SK-N-MC (cell line): ENCODE results near the gene SLC1A7.

Experiments used
- DNase-seq: peaks from one replicate; pipeline ENCODE4 v3.0.0-alpha.2; 2011; ENCODE audit warnings: low read depth, low spot score
- H3K27ac ChIP-seq: fragments of 200-600 bp; sonication (generic); 2 replicates; pipeline ENCODE4 v1.5.1; 2016; ENCODE audit warnings: mixed run types
- H3K36me3 ChIP-seq: fragments of 200-600 bp; sonication (generic); 2 replicates; pipeline ENCODE4 v1.6.1; 2017; ENCODE audit warnings: antibody characterized with exemption, low read length, mixed read lengths; ENCODE audit not compliant: insufficient read depth
- H3K4me3 ChIP-seq: fragments of 200-600 bp; sonication (generic); 2 replicates; pipeline ENCODE4 v1.5.1; 2016
- H3K9ac ChIP-seq: fragments of 200-600 bp; sonication (generic); 2 replicates; pipeline ENCODE4 v1.8.0; 2017; ENCODE audit warnings: mixed run types, mixed read lengths; ENCODE audit not compliant: insufficient read length
- H3K9me3 ChIP-seq: fragments of 200-600 bp; sonication (generic); 2 replicates; pipeline ENCODE4 v1.6.1; 2017; ENCODE audit warnings: low read depth, mild to moderate bottlenecking, antibody characterized with exemption, low read length, moderate library complexity, mixed read lengths
- EZH2 ChIP-seq: fragments of 200-600 bp; sonication (generic); IDR thresholded peaks from one replicate; pipeline ENCODE4 v1.6.1; 2017; ENCODE audit warnings: antibody characterized with exemption
- FOXP2 ChIP-seq: optimal IDR thresholded peaks from 2 replicates; pipeline ENCODE3; 2011; ENCODE audit warnings: mild to moderate bottlenecking, moderate library complexity; ENCODE audit not compliant: insufficient read depth; ENCODE audit errors: extremely low read length, control extremely low read depth
- POLR2AphosphoS5 ChIP-seq: IDR thresholded peaks from 2 replicates; pipeline ENCODE4 v1.6.1; 2012; ENCODE audit warnings: mild to moderate bottlenecking, low read depth, low read length, borderline replicate concordance

The SLC1A7 gene

DNA sequence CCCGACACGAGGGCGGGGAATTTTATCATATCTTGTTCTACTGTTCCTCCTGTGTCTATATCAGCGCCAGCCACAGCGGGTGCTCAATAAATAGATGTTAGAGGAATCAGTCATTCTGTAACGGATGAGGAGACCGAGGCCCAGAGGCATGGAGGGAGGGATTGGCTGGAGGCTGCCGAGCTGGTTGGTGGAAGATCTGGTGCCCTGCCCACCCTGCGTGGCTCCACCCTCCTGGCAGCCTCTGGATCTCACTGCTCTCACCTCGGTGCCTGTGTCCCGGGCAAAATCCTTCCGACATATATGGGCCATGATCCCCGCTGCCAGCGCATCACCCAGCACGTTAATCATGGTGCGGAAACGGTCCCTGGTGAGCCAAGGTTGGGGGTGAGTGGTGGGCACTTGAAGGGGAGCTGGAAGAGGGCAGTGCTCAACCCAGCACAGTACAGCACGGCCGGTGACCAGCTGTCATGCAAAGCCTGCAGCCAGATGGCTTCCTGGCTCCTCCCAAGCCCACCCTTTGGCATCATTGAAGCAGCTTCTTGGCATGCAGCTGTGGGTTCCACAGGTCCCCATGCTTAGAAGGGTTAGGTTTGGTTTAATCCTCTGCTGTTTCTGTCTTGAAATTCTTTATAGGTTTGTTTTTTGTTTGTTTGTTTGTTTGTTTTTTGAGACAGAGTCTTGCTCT lies 53.7 kb downstream of the SLC1A7 start:
- no peak for TF ChIP-seq POLR2AphosphoS5
- TF ChIP-seq EZH2 = no peak
- TF ChIP-seq FOXP2 = no peak
- H3K9ac ChIP-seq = no peak overlapping the region
- no peak overlapping the region for H3K27ac ChIP-seq
- no peak for DNase-seq
- no peaks in the 10 kb centered on the region for H3K9me3 ChIP-seq
- H3K36me3 ChIP-seq = no peaks in the 10 kb centered on the region
- H3K4me3 ChIP-seq = no peak overlapping the region

DNA sequence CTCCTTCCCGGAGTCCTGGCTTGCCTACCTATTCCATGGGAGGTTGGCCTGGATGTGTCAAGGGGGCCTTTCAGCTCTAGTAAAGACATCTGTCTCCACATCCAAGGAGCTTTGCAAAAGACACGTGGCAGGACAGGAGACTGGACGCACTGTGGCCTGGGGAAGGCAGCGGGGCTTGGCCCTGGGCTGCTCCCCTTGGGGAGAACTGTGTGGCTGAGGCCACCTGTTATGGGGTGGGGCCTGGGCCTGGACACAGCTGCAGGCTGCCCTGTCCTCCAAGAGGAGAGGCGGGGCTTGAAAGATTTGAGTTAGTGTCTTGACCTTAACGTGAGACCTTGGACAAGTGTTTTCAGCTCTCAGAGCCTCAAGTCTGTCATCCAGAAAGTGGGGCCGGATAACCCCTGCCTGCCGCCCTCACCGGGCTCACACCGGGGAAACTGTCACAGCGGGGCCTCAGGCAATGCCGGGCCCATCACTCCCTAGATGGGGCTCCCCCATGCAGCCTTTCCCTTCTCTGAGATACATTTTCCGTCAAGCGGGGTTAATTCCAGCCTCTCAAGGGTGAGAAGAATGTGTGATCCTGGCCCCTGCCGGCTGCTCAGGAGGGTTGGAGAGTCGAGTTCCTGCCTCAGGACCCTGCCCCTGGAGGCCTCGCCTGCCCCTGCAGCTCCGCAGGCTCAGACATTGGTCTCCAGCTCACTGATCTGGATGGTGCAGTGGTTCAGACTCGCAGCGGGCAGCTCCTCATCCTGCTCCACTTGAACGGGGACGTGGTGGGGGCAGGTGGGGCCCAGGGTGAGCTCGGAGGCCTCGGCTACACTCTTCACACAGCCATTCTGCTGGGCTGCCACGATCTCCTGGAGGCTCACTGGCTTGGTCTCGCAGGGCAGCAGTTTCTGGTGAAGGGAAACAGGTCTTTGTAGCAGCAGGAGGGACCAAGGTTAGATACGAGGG lies 54.8 kb downstream of the SLC1A7 start:
- no peak overlapping the region for H3K9ac ChIP-seq
- TF ChIP-seq FOXP2 = no peak
- TF ChIP-seq POLR2AphosphoS5 = no peak
- TF ChIP-seq EZH2 = no peak
- no peak overlapping the region for H3K27ac ChIP-seq
- H3K9me3 ChIP-seq = no peaks in the 10 kb centered on the region
- H3K4me3 ChIP-seq = no peak overlapping the region
- no peak for DNase-seq
- H3K36me3 ChIP-seq = no peaks in the 10 kb centered on the region

DNA sequence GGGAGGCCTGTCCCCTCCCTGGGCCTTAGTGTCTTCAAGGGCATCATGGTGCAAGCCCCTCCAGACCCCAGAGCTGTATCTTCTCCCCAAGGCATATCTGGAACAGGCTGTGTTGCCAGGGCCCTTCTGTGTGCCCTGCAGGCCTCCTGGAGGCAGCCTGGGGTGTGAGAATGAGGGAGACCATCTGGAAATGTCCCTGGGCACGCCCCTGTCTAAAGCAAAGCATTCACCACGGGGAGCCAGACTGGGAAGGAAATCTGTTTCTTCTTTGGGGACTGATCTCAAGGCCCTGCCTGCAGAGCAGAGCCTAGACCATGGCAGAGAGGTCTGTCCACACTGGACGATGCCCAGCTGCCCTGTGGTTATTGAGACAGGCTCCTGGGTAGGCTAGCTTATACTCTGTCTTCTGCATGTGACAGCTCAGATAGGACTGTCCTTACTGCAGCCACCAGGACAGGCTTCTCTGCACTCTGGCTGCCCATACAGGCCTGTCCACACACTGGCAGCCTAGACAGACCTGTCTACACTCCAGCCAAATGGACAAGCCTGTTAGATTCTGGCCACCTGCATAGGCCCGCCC lies 55.9 kb downstream of the SLC1A7 start:
- Histone ChIP-seq H3K9me3 (no peaks in the 10 kb centered on the region), H3K36me3 (no peaks in the 10 kb centered on the region), H3K4me3 (no peak overlapping the region), H3K9ac (no peak overlapping the region), H3K27ac (no peak overlapping the region)
- no peak for TF ChIP-seq EZH2
- no peak for TF ChIP-seq FOXP2
- TF ChIP-seq POLR2AphosphoS5 = no peak
- DNase-seq = no peak

DNA sequence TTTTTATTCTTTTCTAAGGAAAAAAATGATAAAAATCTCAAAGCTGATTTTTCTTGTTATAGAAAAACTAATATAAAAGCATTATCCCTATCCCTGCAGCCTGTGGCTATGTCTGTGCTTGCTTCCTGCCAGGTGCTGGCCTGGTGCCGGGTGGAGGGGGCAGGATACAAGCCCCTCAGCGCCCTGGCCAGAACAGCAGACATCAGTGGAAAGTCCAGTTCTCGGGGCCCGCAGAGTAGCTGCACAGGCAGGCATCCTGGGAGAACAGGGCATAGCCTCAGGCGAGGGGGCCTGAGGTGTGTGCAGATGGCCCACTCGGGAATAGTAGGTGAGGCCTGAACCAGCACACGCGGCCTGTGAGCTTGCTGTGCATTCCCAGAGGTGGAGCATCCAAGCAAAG lies 57.0 kb downstream of the SLC1A7 start:
- Histone ChIP-seq H3K36me3 (no peaks in the 10 kb centered on the region), H3K9me3 (no peaks in the 10 kb centered on the region), H3K27ac (no peak overlapping the region), H3K4me3 (no peak overlapping the region), H3K9ac (no peak overlapping the region)
- no peak for DNase-seq
- TF ChIP-seq EZH2 (no peak), FOXP2 (no peak), POLR2AphosphoS5 (no peak)

DNA sequence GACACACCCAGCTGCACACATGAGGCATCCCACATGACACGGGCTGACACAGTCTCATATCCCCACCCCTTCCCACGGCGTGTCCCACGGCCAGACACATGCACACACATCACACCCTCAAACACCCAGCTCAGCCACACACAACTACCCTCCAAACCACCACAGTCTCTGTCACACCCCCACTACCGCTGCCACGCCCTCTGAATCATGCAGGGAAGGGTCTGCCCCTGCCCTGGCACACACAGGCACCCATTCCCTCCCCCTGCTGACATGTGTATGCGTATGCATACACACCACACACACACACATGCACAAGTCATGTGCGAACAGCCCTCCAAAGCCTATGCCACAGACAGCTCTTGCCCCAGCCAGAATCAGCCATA lies 57.9 kb downstream of the SLC1A7 start:
- Histone ChIP-seq H3K9me3 (no peaks in the 10 kb centered on the region), H3K27ac (no peak overlapping the region), H3K9ac (no peak overlapping the region), H3K36me3 (no peaks in the 10 kb centered on the region), H3K4me3 (no peak overlapping the region)
- DNase-seq = no peak
- TF ChIP-seq EZH2 (no peak), FOXP2 (no peak), POLR2AphosphoS5 (no peak)

DNA sequence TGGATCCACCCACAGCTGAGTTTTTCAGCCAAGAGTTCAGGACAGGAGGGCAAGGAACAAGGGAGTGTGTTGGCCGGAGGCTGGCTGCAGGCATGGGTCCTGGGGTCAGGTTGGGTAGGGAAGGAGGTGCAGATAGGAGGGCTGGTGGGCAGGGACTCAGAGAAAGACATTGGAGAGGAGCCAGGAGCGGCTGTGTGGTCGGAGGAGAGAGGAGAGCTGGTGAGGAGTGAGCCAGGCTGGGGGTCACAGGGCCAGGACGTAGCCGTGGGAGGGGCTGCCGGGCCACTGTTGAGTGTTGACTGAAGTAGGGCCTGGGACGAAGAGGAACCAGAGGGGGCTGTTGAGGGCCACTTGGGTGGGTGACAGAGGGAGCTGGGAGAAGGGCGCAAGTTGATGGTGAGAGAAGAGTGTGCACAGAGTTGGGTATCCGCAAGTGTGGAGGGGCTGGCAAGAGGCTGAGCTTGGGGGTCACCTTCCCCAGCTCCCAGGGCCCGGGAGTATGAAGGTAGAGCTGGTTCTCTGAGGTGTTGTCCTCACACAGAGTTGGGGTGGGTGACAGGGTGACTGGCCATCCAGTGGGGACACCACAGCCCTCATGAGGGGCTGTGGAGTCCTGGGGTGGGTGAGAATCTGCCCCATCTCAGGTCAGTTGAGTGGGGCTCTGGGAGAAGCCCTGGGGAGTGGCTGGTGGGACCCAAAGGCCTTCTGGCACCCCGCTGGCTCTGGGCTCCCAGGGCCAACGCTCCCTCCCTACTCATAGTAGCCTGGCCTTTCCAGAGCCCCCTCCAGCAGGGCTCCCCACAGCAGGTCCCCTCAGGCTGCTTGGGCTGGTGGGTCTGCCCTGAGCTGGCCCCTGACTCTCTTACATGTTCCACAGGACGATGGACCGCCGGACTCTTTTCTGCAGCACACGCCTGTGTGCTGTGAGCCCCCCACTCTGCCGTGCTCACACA lies 58.5 kb downstream of the SLC1A7 start:
- Histone ChIP-seq H3K27ac (no peak overlapping the region), H3K9ac (no peak overlapping the region), H3K9me3 (no peaks in the 10 kb centered on the region), H3K36me3 (no peaks in the 10 kb centered on the region), H3K4me3 (no peak overlapping the region)
- TF ChIP-seq EZH2 = no peak
- TF ChIP-seq FOXP2 = no peak
- TF ChIP-seq POLR2AphosphoS5 = no peak
- no peak for DNase-seq

DNA sequence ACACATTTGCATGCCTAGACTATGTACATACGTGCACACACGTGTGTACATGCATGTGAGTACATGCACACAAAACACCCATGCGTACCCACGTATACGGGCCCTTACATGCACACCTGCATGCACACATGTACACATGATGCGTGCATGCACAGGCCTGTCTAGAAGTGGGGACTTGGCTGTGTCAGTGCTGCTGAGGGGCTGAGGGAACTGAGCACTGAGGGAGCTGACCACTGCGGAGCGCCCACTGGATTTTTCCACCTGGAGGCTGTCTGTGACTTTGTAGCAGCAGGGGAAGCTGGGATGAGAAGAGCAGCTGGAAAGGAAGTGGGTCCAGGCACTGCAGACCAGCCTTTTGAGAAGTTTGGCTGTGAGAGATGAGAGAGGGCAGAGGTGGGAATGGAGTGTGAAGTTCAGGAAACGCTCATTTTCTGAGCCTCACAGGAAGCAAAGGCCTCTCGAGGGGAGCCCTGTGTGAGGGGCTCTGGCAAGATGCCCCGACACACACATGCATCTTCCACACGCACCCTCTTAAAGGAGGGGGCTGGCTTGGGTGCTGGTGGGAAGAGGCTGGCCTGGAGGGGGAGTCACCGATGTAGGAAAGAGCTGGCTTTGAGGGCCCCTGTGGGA lies 59.5 kb downstream of the SLC1A7 start:
- H3K9ac ChIP-seq = no peak overlapping the region
- no peaks in the 10 kb centered on the region for H3K36me3 ChIP-seq
- TF ChIP-seq EZH2 = no peak
- no peak for TF ChIP-seq FOXP2
- TF ChIP-seq POLR2AphosphoS5 = no peak
- H3K4me3 ChIP-seq = no peak overlapping the region
- no peak overlapping the region for H3K27ac ChIP-seq
- no peak for DNase-seq
- no peaks in the 10 kb centered on the region for H3K9me3 ChIP-seq
